Trophoblast cell (in vitro differentiated cells and primary cell): ENCODE measurements around the gene CPNE7.
A peak's percentile ranks its signal among the peaks of the same experiment; 100 is the strongest.

Experiments used
- DNase-seq, 2 donors: peaks; one replicate each; pipeline ENCODE4 v3.0.0-alpha.2; 2016
- H2AFZ ChIP-seq: 2 replicates; pipeline ENCODE4 v1.6.1; 2013; ENCODE audit warnings: low read length, moderate library complexity, mild to moderate bottlenecking; ENCODE audit not compliant: insufficient read depth, poor library complexity
- H2AK5ac ChIP-seq: 2 replicates; pipeline ENCODE4 v1.6.1; 2013; ENCODE audit warnings: mild to moderate bottlenecking, low read length
- H2BK120ac ChIP-seq: 2 replicates; pipeline ENCODE4 v1.6.1; 2013; ENCODE audit warnings: low read length, mild to moderate bottlenecking, moderate library complexity; ENCODE audit not compliant: insufficient read depth, poor library complexity
- H2BK12ac ChIP-seq: 2 replicates; pipeline ENCODE4 v1.6.1; 2013; ENCODE audit warnings: mild to moderate bottlenecking, low read length, moderate library complexity
- H2BK5ac ChIP-seq: 2 replicates; pipeline ENCODE4 v1.6.1; 2013; ENCODE audit warnings: low read length, low read depth, moderate library complexity, mild to moderate bottlenecking; ENCODE audit not compliant: poor library complexity
- H3K14ac ChIP-seq: 2 replicates; pipeline ENCODE4 v1.6.1; 2013; ENCODE audit warnings: mild to moderate bottlenecking, low read length
- H3K18ac ChIP-seq: 2 replicates; pipeline ENCODE4 v1.6.1; 2013; ENCODE audit warnings: mild to moderate bottlenecking, low read length
- H3K23ac ChIP-seq: 2 replicates; pipeline ENCODE4 v1.6.1; 2013; ENCODE audit warnings: low read length
- H3K27ac ChIP-seq: 2 replicates; pipeline ENCODE4 v1.5.1; 2013; ENCODE audit warnings: low read depth, mild to moderate bottlenecking, inconsistent platforms, low read length, moderate library complexity
- H3K27me3 ChIP-seq: 2 replicates; pipeline ENCODE4 v1.6.1; 2013; ENCODE audit warnings: inconsistent platforms, mild to moderate bottlenecking, low read length, moderate library complexity; ENCODE audit not compliant: insufficient read depth
- H3K36me3 ChIP-seq, 2 experiments: 1 replicate in 1 of 2; 2 replicates in 1 of 2; pipeline ENCODE4 v1.6.1; 2013; ENCODE audit warnings: low read length in 2 of 2, mild to moderate bottlenecking in 2 of 2, moderate library complexity in 1 of 2; ENCODE audit not compliant: insufficient read depth in 2 of 2, control insufficient read depth in 1 of 2
- H3K4ac ChIP-seq: 2 replicates; pipeline ENCODE4 v1.6.1; 2013; ENCODE audit warnings: low read depth, mild to moderate bottlenecking, low read length, moderate library complexity
- H3K4me1 ChIP-seq, 2 experiments: 1 replicate in 1 of 2; 2 replicates in 1 of 2; pipeline ENCODE4 v1.6.1; 2013; ENCODE audit warnings: low read length in 2 of 2, mild to moderate bottlenecking in 2 of 2, moderate library complexity in 1 of 2; ENCODE audit not compliant: insufficient read depth in 2 of 2, control insufficient read depth in 1 of 2
- H3K4me2 ChIP-seq: 2 replicates; pipeline ENCODE4 v1.6.1; 2013; ENCODE audit warnings: inconsistent platforms, mild to moderate bottlenecking, low read length, moderate library complexity
- H3K4me3 ChIP-seq: 2 replicates; pipeline ENCODE4 v1.5.1; 2013; ENCODE audit warnings: mild to moderate bottlenecking, low read depth, low read length, inconsistent platforms
- H3K79me1 ChIP-seq: one replicate; pipeline ENCODE4 v1.6.1; 2013; ENCODE audit warnings: low read length
- H3K79me2 ChIP-seq: 2 replicates; pipeline ENCODE4 v1.6.1; 2013; ENCODE audit warnings: low read length, mild to moderate bottlenecking; ENCODE audit not compliant: control insufficient read depth, insufficient read depth, poor library complexity
- H3K9ac ChIP-seq: 2 replicates; pipeline ENCODE4 v1.6.1; 2013; ENCODE audit warnings: mild to moderate bottlenecking, low read length
- H3K9me3 ChIP-seq: 2 replicates; pipeline ENCODE4 v1.6.1; 2013; ENCODE audit warnings: low read depth, mild to moderate bottlenecking, control low read depth, inconsistent platforms, low read length; ENCODE audit not compliant: insufficient read depth
- H4K12ac ChIP-seq: 2 replicates; pipeline ENCODE4 v1.6.1; 2013; ENCODE audit warnings: low read depth, mild to moderate bottlenecking, low read length, moderate library complexity
- H4K8ac ChIP-seq: 2 replicates; pipeline ENCODE4 v1.6.1; 2013; ENCODE audit warnings: low read depth, mild to moderate bottlenecking, low read length, moderate library complexity
- H4K91ac ChIP-seq: one replicate; pipeline ENCODE4 v1.6.1; 2013; ENCODE audit warnings: low read depth, mild to moderate bottlenecking, low read length, moderate library complexity
- WGBS: extraction: QIAGEN DNeasy Blood & Tissue Kit; methylation state at CpG from one replicate; pipeline ENCODE4 v1.1.7; 2013; ENCODE audit warnings: missing lambda C conversion rate; ENCODE audit not compliant: insufficient read length, insufficient coverage; ENCODE audit errors: extremely low coverage; 5-methylcytosine and 5-hydroxymethylcytosine counted together

Gene CPNE7

GRCh38 chr16:89538286-89538685 lies 37.3 kb upstream of the CPNE7 start:
- DNase-seq, result no peak
- Histone ChIP-seq H4K12ac (no peak overlapping the region), H3K4ac (no peak overlapping the region), H3K23ac (no peak overlapping the region), H2BK12ac (no peak overlapping the region), H2AK5ac (no peak overlapping the region), H3K79me2 (no peaks in the 10 kb centered on the region), H3K27ac (no peak overlapping the region), H2BK5ac (no peak overlapping the region), H3K18ac (no peak overlapping the region), H4K91ac (no peak overlapping the region), H2AFZ (no peak overlapping the region), H3K4me3 (no peak overlapping the region), H3K9me3 (peaks cover 2% of the 10 kb centered on the region), H4K8ac (no peak overlapping the region), H3K4me2 (no peak overlapping the region), H3K36me3 (peaks cover 61 to 65% of the 10 kb centered on the region in 2 experiments), H3K79me1 (no peaks in the 10 kb centered on the region), H3K9ac (no peak overlapping the region), H3K14ac (no peak overlapping the region), H3K27me3 (no peaks in the 10 kb centered on the region), H3K4me1 (no peaks in the 10 kb centered on the region), H2BK120ac (no peak overlapping the region)
- WGBS, result no CpG with 5 or more reads among the region's 12 CpGs

DNA sequence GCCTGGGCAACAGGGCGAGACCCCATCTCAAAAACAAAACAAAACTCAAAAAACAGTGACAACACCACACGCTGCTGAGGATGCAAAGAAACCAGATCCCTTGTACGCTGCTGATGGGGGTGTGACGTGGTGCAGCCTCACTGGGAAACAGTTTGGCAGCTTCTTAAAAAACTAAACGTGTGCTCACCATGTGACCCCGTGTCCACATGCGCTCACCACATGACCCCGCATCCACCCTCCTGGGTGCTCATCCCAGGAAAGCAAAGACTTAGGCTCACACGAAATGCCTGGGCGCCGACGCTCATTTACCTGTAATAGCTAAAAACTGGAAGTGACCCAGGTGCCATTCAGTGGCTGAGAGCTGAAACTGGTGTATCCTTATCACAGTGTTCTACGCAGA lies 35.0 kb upstream of the CPNE7 start:
- no peaks in the 10 kb centered on the region for H3K4me1 ChIP-seq
- WGBS, result no CpG with 5 or more reads among the region's 13 CpGs
- H3K4ac ChIP-seq, result no peak overlapping the region
- H2BK12ac ChIP-seq, result no peak overlapping the region
- no peak for DNase-seq
- no peaks in the 10 kb centered on the region for H3K79me2 ChIP-seq
- H3K9ac ChIP-seq, result no peak overlapping the region
- no peak overlapping the region for H2AK5ac ChIP-seq
- H3K14ac ChIP-seq, result no peak overlapping the region
- no peak overlapping the region for H4K8ac ChIP-seq
- no peak overlapping the region for H3K27ac ChIP-seq
- H2BK5ac ChIP-seq, result no peak overlapping the region
- H3K4me3 ChIP-seq, result no peak overlapping the region
- H3K79me1 ChIP-seq, result no peaks in the 10 kb centered on the region
- no peak overlapping the region for H3K4me2 ChIP-seq
- H4K12ac ChIP-seq, result no peak overlapping the region
- H3K9me3 ChIP-seq, result peaks cover 2% of the 10 kb centered on the region
- no peak overlapping the region for H3K23ac ChIP-seq
- no peak overlapping the region for H4K91ac ChIP-seq
- no peak overlapping the region for H2BK120ac ChIP-seq
- H3K27me3 ChIP-seq, result no peaks in the 10 kb centered on the region
- peaks cover 51 to 61% of the 10 kb centered on the region in 2 experiments for H3K36me3 ChIP-seq
- H3K18ac ChIP-seq, result no peak overlapping the region
- no peak overlapping the region for H2AFZ ChIP-seq

DNA sequence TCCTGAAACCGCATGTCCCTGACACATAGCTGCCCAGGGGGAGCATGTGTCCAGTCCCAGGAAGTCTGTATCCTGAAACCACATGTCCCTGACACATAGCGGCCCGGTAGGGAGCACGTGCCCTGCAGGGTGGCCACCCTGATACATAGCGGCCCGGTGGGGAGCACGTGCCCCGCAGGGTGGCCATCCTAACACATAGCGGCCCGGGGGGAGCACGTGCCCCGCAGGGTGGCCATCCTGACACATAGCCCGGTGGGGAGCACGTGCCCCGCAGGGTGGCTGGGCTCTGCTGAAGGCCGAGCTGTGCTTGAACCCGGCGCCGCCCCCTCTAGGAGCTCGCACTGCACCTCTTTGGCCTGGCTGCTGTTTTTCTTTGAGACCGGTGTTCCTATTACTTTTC lies 33.8 kb upstream of the CPNE7 start:
- Histone ChIP-seq H4K8ac (no peak overlapping the region), H3K27me3 (no peaks in the 10 kb centered on the region), H4K91ac (no peak overlapping the region), H2BK120ac (no peak overlapping the region), H3K27ac (no peak overlapping the region), H3K4me2 (no peak overlapping the region), H2BK5ac (no peak overlapping the region), H3K18ac (no peak overlapping the region), H3K79me2 (no peaks in the 10 kb centered on the region), H4K12ac (peak overlapping the region; percentile 40), H3K4me1 (no peaks in the 10 kb centered on the region), H3K9ac (no peak overlapping the region), H3K36me3 (peaks cover 54 to 66% of the 10 kb centered on the region in 2 experiments), H2AK5ac (no peak overlapping the region), H2AFZ (no peak overlapping the region), H3K79me1 (no peaks in the 10 kb centered on the region), H3K4ac (no peak overlapping the region), H3K23ac (no peak overlapping the region), H2BK12ac (no peak overlapping the region), H3K14ac (no peak overlapping the region), H3K9me3 (peaks cover 2% of the 10 kb centered on the region), H3K4me3 (no peak overlapping the region)
- DNase-seq, result no peak
- no CpG with 5 or more reads among the region's 21 CpGs for WGBS

- H3K27me3 ChIP-seq, result no peaks in the 10 kb centered on the region
- no peak overlapping the region for H4K91ac ChIP-seq
- H3K18ac ChIP-seq, result no peak overlapping the region
- peaks cover 55 to 64% of the 10 kb centered on the region in 2 experiments for H3K36me3 ChIP-seq
- no peak overlapping the region for H3K23ac ChIP-seq
- no peak overlapping the region for H2BK12ac ChIP-seq
- H4K8ac ChIP-seq, result no peak overlapping the region
- H2AK5ac ChIP-seq, result no peak overlapping the region
- H4K12ac ChIP-seq, result no peak overlapping the region
- H3K4ac ChIP-seq, result no peak overlapping the region
- H3K14ac ChIP-seq, result no peak overlapping the region
- no peak overlapping the region for H2BK5ac ChIP-seq
- no CpG with 5 or more reads among the region's 11 CpGs for WGBS
- H2AFZ ChIP-seq, result no peak overlapping the region
- H3K4me1 ChIP-seq, result no peaks in the 10 kb centered on the region
- H3K79me2 ChIP-seq, result no peaks in the 10 kb centered on the region
- peaks cover 4% of the 10 kb centered on the region for H3K9me3 ChIP-seq
- no peak for DNase-seq
- no peak overlapping the region for H2BK120ac ChIP-seq
- H3K9ac ChIP-seq, result no peak overlapping the region
- H3K4me2 ChIP-seq, result no peak overlapping the region
- H3K27ac ChIP-seq, result no peak overlapping the region
- no peak overlapping the region for H3K4me3 ChIP-seq
- no peaks in the 10 kb centered on the region for H3K79me1 ChIP-seq
These were observed 31.4 kb upstream of the CPNE7 start for GRCh38 chr16:89544113-89544512.
